GM23248 (cell line): ENCODE data around the gene SELENBP1. TPM values are rescaled to one million over a fixed set of nuclear protein-coding genes. Genes with fewer than 3 reads are reported as not detected.

Experiments used
- DNase-seq: peaks from one replicate; pipeline ENCODE4 v3.0.0-alpha.2; 2015
- H2AFZ ChIP-seq: fragments of 200-600 bp; sonication (generic); 2 replicates; pipeline ENCODE4 v1.6.1; 2016; ENCODE audit warnings: antibody characterized with exemption
- H3F3A ChIP-seq: fragments of 200-600 bp; sonication (generic); 2 replicates; pipeline ENCODE4 v1.6.1; 2016; ENCODE audit warnings: mild to moderate bottlenecking, antibody characterized with exemption, mixed run types; ENCODE audit not compliant: insufficient read depth
- H3K27ac ChIP-seq: fragments of 200-600 bp; sonication (generic); 2 replicates; pipeline ENCODE4 v1.5.1; 2016; ENCODE audit warnings: mild to moderate bottlenecking
- H3K27me3 ChIP-seq: fragments of 200-600 bp; sonication (generic); replicated peaks from 2 replicates; pipeline ENCODE4 v1.6.1; 2016; ENCODE audit warnings: mild to moderate bottlenecking; ENCODE audit not compliant: insufficient read depth
- H3K36me3 ChIP-seq: fragments of 200-600 bp; sonication (generic); 2 replicates; pipeline ENCODE4 v1.6.1; 2016; ENCODE audit warnings: low read depth, mild to moderate bottlenecking
- H3K4me1 ChIP-seq: fragments of 200-600 bp; sonication (generic); 2 replicates; pipeline ENCODE4 v1.6.1; 2016; ENCODE audit warnings: mild to moderate bottlenecking; ENCODE audit not compliant: insufficient read depth
- H3K4me2 ChIP-seq: fragments of 200-600 bp; sonication (generic); one replicate; pipeline ENCODE4 v1.6.1; 2016; ENCODE audit warnings: mild to moderate bottlenecking; ENCODE audit not compliant: unreplicated experiment
- H3K4me3 ChIP-seq: fragments of 200-600 bp; sonication (generic); 2 replicates; pipeline ENCODE4 v1.5.1; 2016; ENCODE audit warnings: mild to moderate bottlenecking
- H3K79me2 ChIP-seq: fragments of 200-600 bp; sonication (generic); 2 replicates; pipeline ENCODE4 v1.6.1; 2016; ENCODE audit warnings: mild to moderate bottlenecking; ENCODE audit not compliant: insufficient read depth
- H3K9ac ChIP-seq: fragments of 200-600 bp; sonication (generic); 2 replicates; pipeline ENCODE4 v1.6.1; 2016; ENCODE audit warnings: mild to moderate bottlenecking
- H3K9me2 ChIP-seq: fragments of 200-600 bp; sonication (generic); 2 replicates; pipeline ENCODE4 v1.6.1; 2016; ENCODE audit warnings: mixed run types, mild to moderate bottlenecking, moderate library complexity; ENCODE audit not compliant: insufficient read depth
- H3K9me3 ChIP-seq: fragments of 200-600 bp; sonication (generic); one replicate; pipeline ENCODE4 v1.6.1; 2017; ENCODE audit warnings: low read depth
- H4K20me1 ChIP-seq: fragments of 200-600 bp; sonication (generic); 2 replicates; pipeline ENCODE4 v1.6.0; 2016; ENCODE audit not compliant: insufficient read depth
- EZH2 ChIP-seq: fragments of 200-600 bp; sonication (generic); IDR thresholded peaks from 2 replicates; pipeline ENCODE4 v1.6.1; 2018; ENCODE audit warnings: antibody characterized with exemption, mild to moderate bottlenecking; ENCODE audit not compliant: insufficient read depth, poor library complexity, severe bottlenecking
- EZH2phosphoT487 ChIP-seq: fragments of 200-600 bp; sonication (generic); IDR thresholded peaks from 2 replicates; pipeline ENCODE4 v1.6.1; 2018; ENCODE audit warnings: antibody characterized with exemption, moderate library complexity, mild to moderate bottlenecking, low read depth; ENCODE audit not compliant: insufficient read depth
- whole genome bisulfite sequencing, 2 experiments: methylation state at CpG; one replicate each; pipeline ENCODE4 v1.1.6; 2015 to 2017; ENCODE audit warnings: low lambda C conversion rate in 2 of 2, low coverage in 1 of 2; ENCODE audit errors: missing lambda C conversion rate in 2 of 2; 5-methylcytosine and 5-hydroxymethylcytosine counted together
- in situ Hi-C: fragments of 300-500 bp; cut with MboI; formaldehyde crosslinking; loops from 2 replicates; pipeline ENCODE4 v1.15.0; 2020
- polyA plus RNA-seq: library from polyadenylated mRNA; unstranded; fragments of >200 nt; fragmentation: Nextera tagmentation; extraction: Ambion mirVana; gene quantifications from 2 replicates; pipeline ENCODE4 v1.2.1, GENCODE V29; 2016
- total RNA-seq: library from RNA; depleted of rRNA; stranded (reverse); fragments of >200 nt; shearing (Covaris generic); gene quantifications from 2 replicates; pipeline ENCODE4 v1.2.3, GENCODE V29; 2014

The SELENBP1 gene
- total and polyA plus RNA-seq, 2 experiments from 2014 or later, result 3.0 to 4.0 TPM

DNA sequence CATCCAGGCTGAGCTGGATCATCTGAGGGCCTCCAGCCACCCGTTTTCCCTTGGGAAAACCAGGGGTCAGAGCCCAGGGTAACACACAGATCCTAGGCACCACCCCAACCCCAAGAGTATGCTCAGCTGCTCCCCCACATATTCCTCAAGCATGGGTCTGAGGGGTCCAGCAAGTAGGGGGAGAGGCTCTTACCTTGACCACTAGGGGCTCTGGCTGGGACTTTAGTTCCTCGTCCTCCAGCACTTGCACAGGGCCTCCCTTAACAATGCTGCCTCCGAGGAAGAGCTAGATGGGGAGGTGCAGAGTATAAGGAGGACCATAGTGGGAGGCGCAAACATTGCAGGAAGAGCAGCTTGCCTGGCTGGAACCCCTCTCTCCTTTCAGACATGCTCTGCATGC, 7.5 kb downstream of the SELENBP1 start:
- Histone ChIP-seq H3K4me1 (no peaks in the 10 kb centered on the region), H3K27me3 (no peaks in the 10 kb centered on the region), H2AFZ (no peak overlapping the region), H3K9ac (no peak overlapping the region), H3F3A (no peaks in the 10 kb centered on the region), H3K27ac (no peak overlapping the region), H3K4me2 (no peak overlapping the region), H3K79me2 (no peaks in the 10 kb centered on the region), H3K36me3 (no peaks in the 10 kb centered on the region), H3K9me2 (no peaks in the 10 kb centered on the region), H3K9me3 (no peaks in the 10 kb centered on the region), H4K20me1 (no peaks in the 10 kb centered on the region), H3K4me3 (no peak overlapping the region)
- in situ Hi-C loops, result no loop called here
- 74 to 76% methylated on average over 4 of the region's 4 CpGs for WGBS, 2 experiments
- no peak for DNase-seq
- no peak for TF ChIP-seq EZH2
- no peak for TF ChIP-seq EZH2phosphoT487

DNA sequence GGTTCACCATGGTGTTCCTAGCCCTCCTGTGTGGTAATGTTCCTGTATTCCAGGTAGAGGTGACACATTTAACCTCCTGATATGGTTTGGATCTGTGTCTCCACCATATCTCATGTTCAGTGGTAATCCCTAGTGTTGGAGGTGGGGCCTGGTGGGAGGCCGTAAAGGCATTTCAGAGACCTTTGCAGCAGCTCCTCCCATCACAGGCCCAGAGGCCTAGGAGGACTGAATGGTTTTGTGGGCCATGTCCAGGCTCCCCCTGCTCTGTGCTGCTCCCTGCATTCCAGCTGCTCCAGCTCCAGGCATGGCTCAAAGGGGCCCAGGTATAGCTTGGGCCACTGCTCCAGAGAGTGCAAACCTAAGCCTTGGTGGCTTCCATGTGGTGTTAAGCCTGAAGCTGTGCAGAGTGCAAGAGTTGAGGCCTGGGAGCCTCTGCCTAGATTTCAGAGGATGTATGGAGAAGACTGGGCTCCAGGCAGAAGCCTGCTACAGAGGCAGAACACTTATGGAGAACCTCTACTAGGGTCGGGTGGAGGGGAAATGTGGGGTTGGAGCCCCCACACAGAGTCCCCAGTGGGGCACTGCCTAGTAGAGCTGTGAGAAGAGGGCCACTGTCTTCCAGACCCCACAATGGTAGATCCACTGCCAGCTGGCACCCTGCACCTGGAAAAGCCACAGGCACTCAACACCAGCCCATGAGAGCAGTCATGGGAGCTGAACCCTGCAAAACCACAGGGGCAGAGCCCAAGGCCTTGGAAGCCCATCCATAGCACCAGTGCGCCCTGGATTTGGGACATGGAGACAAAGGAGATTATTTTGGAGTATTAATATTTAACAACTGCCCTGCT, 10.0 kb downstream of the SELENBP1 start:
- H3K27ac ChIP-seq, result no peak overlapping the region
- H4K20me1 ChIP-seq, result no peaks in the 10 kb centered on the region
- WGBS, 2 experiments, result 54 to 62% methylated on average over 3 of the region's 3 CpGs
- no peak for DNase-seq
- in situ Hi-C loops, result no loop called here
- no peaks in the 10 kb centered on the region for H3K36me3 ChIP-seq
- TF ChIP-seq EZH2 (no peak), EZH2phosphoT487 (no peak)
- H2AFZ ChIP-seq, result no peak overlapping the region
- no peak overlapping the region for H3K4me2 ChIP-seq
- no peaks in the 10 kb centered on the region for H3F3A ChIP-seq
- H3K9me2 ChIP-seq, result no peaks in the 10 kb centered on the region
- H3K4me3 ChIP-seq, result no peak overlapping the region
- H3K9me3 ChIP-seq, result no peaks in the 10 kb centered on the region
- H3K9ac ChIP-seq, result no peak overlapping the region
- H3K79me2 ChIP-seq, result no peaks in the 10 kb centered on the region
- H3K27me3 ChIP-seq, result no peaks in the 10 kb centered on the region
- H3K4me1 ChIP-seq, result no peaks in the 10 kb centered on the region

DNA sequence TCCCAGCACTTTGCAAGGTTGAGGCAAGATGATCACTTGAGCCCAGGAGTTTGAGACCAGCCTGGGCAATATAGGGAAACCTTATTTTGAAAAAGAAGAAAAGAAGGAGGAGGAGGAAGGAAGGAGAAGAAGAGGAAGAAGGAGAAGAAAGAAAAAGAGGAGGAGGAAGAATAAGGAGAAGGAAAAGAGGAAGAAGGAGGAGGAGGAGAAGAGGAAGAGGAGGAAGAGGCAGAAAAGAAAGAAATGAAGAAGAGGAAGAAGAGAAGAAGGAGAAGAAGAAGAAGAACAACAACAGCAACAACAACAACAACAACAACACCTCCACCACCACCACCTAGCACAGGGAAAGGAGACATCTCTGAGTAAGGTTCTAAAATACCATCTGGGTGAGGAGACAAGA, 10.6 kb downstream of the SELENBP1 start:
- H3K36me3 ChIP-seq, result no peaks in the 10 kb centered on the region
- no peaks in the 10 kb centered on the region for H3K27me3 ChIP-seq
- TF ChIP-seq EZH2phosphoT487 (no peak), EZH2 (no peak)
- H3F3A ChIP-seq, result no peaks in the 10 kb centered on the region
- H3K4me1 ChIP-seq, result no peaks in the 10 kb centered on the region
- no peak overlapping the region for H2AFZ ChIP-seq
- H3K27ac ChIP-seq, result no peak overlapping the region
- no peak overlapping the region for H3K4me3 ChIP-seq
- H4K20me1 ChIP-seq, result no peaks in the 10 kb centered on the region
- in situ Hi-C loops, result no loop called here
- no peak overlapping the region for H3K9ac ChIP-seq
- no peaks in the 10 kb centered on the region for H3K79me2 ChIP-seq
- H3K4me2 ChIP-seq, result no peak overlapping the region
- no peak for DNase-seq
- H3K9me3 ChIP-seq, result no peaks in the 10 kb centered on the region
- no peaks in the 10 kb centered on the region for H3K9me2 ChIP-seq

DNA sequence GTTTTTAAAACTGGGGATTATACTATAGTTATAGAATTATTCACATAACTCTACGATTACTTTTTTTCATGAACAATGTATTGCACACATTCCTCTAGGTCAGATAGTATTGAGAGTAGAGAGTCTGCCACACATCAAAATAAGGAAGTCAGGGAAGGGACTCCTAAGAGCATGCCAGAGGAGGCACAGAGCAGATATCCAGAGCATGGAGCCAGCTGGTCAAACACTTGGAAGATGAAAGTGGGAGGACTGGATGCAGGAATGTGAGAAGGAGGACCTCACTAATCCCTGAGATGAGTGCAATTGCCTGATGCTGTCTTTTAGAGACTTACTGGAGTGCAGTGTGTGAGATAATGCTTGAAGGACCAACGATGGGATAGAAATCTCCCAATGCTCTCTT, 15.8 kb downstream of the SELENBP1 start:
- no peaks in the 10 kb centered on the region for H3K9me2 ChIP-seq
- no peak overlapping the region for H3K4me3 ChIP-seq
- H3K36me3 ChIP-seq, result no peaks in the 10 kb centered on the region
- no peak overlapping the region for H2AFZ ChIP-seq
- H3K4me2 ChIP-seq, result no peak overlapping the region
- H4K20me1 ChIP-seq, result no peaks in the 10 kb centered on the region
- DNase-seq, result no peak
- H3K9me3 ChIP-seq, result no peaks in the 10 kb centered on the region
- TF ChIP-seq EZH2phosphoT487, result no peak
- no peak for TF ChIP-seq EZH2
- no peaks in the 10 kb centered on the region for H3K4me1 ChIP-seq
- no peaks in the 10 kb centered on the region for H3K79me2 ChIP-seq
- H3K27ac ChIP-seq, result no peak overlapping the region
- no peaks in the 10 kb centered on the region for H3K27me3 ChIP-seq
- H3K9ac ChIP-seq, result no peak overlapping the region
- H3F3A ChIP-seq, result no peaks in the 10 kb centered on the region
- WGBS, 2 experiments, result 53 to 56% methylated on average over 2 of the region's 2 CpGs
- in situ Hi-C loops, result no loop called here
